HepG2 (cell line): ENCODE results near the gene SNX27. TPM values are rescaled to one million over a fixed set of nuclear protein-coding genes. Genes with fewer than 3 reads are reported as not detected.

ENCODE experiments used
- ATAC-seq: fragments of 200-7000 bp; cut with Tn5 transposase; 3 replicates; pipeline ENCODE4 v1.9.1; 2020; ENCODE audit warnings: mild to moderate bottlenecking, moderate library complexity
- BruUV-seq: library from RNA; stranded (reverse); fragments of 400-500 nt; replicated peaks from 2 replicates; lab custom pipeline; 2021; lab: Mats Ljungman, UMichigan
- CTCF ChIA-PET: fragments of 300-600 bp; formaldehyde crosslinking; extraction: SDS; loops from one replicate; lab custom pipeline; 2021; ENCODE audit warnings: low total read pairs, inconsistent platforms, low intra/inter-chr PET ratio; lab: Yijun Ruan, JAX
- POLR2A ChIA-PET: fragments of 350-600 bp; sonication (Branson Sonifier 250); formaldehyde crosslinking; loops from one replicate; lab custom pipeline; 2020; ENCODE audit warnings: antibody characterized with exemption, inconsistent platforms; lab: Yijun Ruan, JAX
- DNase-seq: peaks from one replicate; pipeline ENCODE4 v3.0.0-alpha.2; 2015; ENCODE audit warnings: low spot score
- FAIRE-seq: peaks from 3 replicates; lab custom pipeline; 2011; peaks lifted over from hg19 to GRCh38; lab: Jason Lieb, UNC
- H2AFZ ChIP-seq: one replicate; pipeline ENCODE4 v1.6.1; 2011; ENCODE audit warnings: low read length, inconsistent platforms
- H3K27ac ChIP-seq: fragments of 300-600 bp; 3 replicates; pipeline ENCODE4 v1.8.0; 2011; ENCODE audit warnings: mixed run types, mild to moderate bottlenecking, mixed read lengths, low read length, inconsistent platforms; ENCODE audit not compliant: insufficient read depth; ENCODE audit errors: extremely low read length
- H3K27me3 ChIP-seq, 2 experiments: fragments of 200-600 bp in 1 of 2; 2 replicates in 1 of 2; 3 replicates in 1 of 2; pipeline versions ENCODE4 v1.6.0 to v1.8.0; 2011; ENCODE audit warnings: low read length in 2 of 2, mild to moderate bottlenecking in 2 of 2, moderate library complexity in 2 of 2, inconsistent platforms in 1 of 2; ENCODE audit not compliant: insufficient read depth in 2 of 2, control insufficient read depth in 1 of 2
- H3K36me3 ChIP-seq, 2 experiments: fragments of 200-600 bp in 1 of 2; replicated peaks in 1 of 2; 2 replicates in 1 of 2; 3 replicates in 1 of 2; pipeline versions ENCODE4 v1.5.1 to v1.8.0; 2011; ENCODE audit warnings: low read length in 2 of 2, inconsistent platforms in 1 of 2; ENCODE audit not compliant: insufficient read depth in 2 of 2, control insufficient read depth in 1 of 2
- H3K4me1 ChIP-seq: 2 replicates; pipeline ENCODE4 v1.5.1; 2012; ENCODE audit warnings: low read length, inconsistent platforms; ENCODE audit not compliant: insufficient read depth
- H3K4me2 ChIP-seq: 2 replicates; pipeline ENCODE4 v1.6.0; 2011; ENCODE audit warnings: low read depth, low read length, inconsistent platforms
- H3K4me3 ChIP-seq, 3 experiments: fragments of 200-600 bp in 1 of 3; sonication (generic), shearing (Covaris generic) in 1 of 3; replicated peaks in 1 of 3; 2 replicates each; pipeline ENCODE4 v1.5.1; 2011 to 2016; ENCODE audit warnings: low read length in 3 of 3, inconsistent platforms in 2 of 3, low read depth in 2 of 3, mild to moderate bottlenecking in 2 of 3, control low read depth in 1 of 3, mixed read lengths in 1 of 3; ENCODE audit not compliant: insufficient read depth in 1 of 3
- H3K79me2 ChIP-seq: one replicate; pipeline ENCODE4 v1.6.1; 2011; ENCODE audit warnings: low read length, inconsistent platforms; ENCODE audit not compliant: insufficient read depth
- H3K9ac ChIP-seq: 2 replicates; pipeline ENCODE4 v1.6.0; 2011; ENCODE audit warnings: mild to moderate bottlenecking, low read depth, low read length, inconsistent platforms; ENCODE audit not compliant: insufficient read depth
- H3K9me3 ChIP-seq: 2 replicates; pipeline ENCODE4 v1.5.1; 2012; ENCODE audit warnings: mild to moderate bottlenecking, low read length
- H4K20me1 ChIP-seq: 2 replicates; pipeline ENCODE4 v1.6.0; 2011; ENCODE audit warnings: inconsistent platforms, mild to moderate bottlenecking, low read length, moderate library complexity; ENCODE audit not compliant: insufficient read depth
- AFF4 ChIP-seq: sonication (generic); formaldehyde crosslinking; IDR thresholded peaks from 2 replicates; pipeline ENCODE4 v1.4.0; 2020; ENCODE audit warnings: missing genetic modification reagents
- FOXM1 ChIP-seq: sonication (generic); formaldehyde crosslinking; IDR thresholded peaks from 2 replicates; pipeline ENCODE4 v1.5.0; 2020; ENCODE audit warnings: missing genetic modification reagents
- ZNF121 ChIP-seq: sonication (generic); formaldehyde crosslinking; IDR thresholded peaks from 2 replicates; pipeline ENCODE4 v1.5.0; 2020; ENCODE audit warnings: mild to moderate bottlenecking, missing genetic modification reagents
- ZNF296 ChIP-seq: sonication (generic); formaldehyde crosslinking; conservative IDR thresholded peaks from 2 replicates; pipeline ENCODE4 v1.5.0; 2020; ENCODE audit warnings: mild to moderate bottlenecking, missing genetic modification reagents
- ZNF678 ChIP-seq: sonication (generic); formaldehyde crosslinking; IDR thresholded peaks from 2 replicates; pipeline ENCODE4 v1.4.0; 2020; ENCODE audit warnings: mild to moderate bottlenecking, missing genetic modification reagents
- ZNF781 ChIP-seq: sonication (generic); formaldehyde crosslinking; IDR thresholded peaks from 2 replicates; pipeline ENCODE4 v1.5.1; 2020; ENCODE audit warnings: borderline replicate concordance, mild to moderate bottlenecking, missing genetic modification reagents; ENCODE audit errors: not compliant biosample characterization
- WGBS: methylation state at CpG from one replicate; pipeline ENCODE4 v1.1.6; 2017; ENCODE audit warnings: low lambda C conversion rate; 5-methylcytosine and 5-hydroxymethylcytosine counted together
- in situ Hi-C: cut with HindIII; loops from 2 replicates; pipeline ENCODE4 v1.10.0; 2017; ENCODE audit warnings: low pct_unique_long_range_greater_than_20kb; ENCODE audit not compliant: extremely low pct_ligation_motif_present
- intact Hi-C: fragments of 100-400 bp; cut with micrococcal nuclease; formaldehyde crosslinking; loops from one replicate; pipeline ENCODE4 v1.10.0; 2022; ENCODE audit not compliant: unreplicated experiment
- polyA plus RNA-seq, 8 experiments: library from polyadenylated mRNA; depleted of rRNA in 3 of 8; stranded (reverse) in 7 of 8; unstranded in 1 of 8; fragments of >200 nt; fragmentation: Illumina TruSeq in 4 of 8; extraction: Trizol in 4 of 8; gene quantifications; 2 replicates each; pipeline versions ENCODE4 v1.2.1 to v1.2.3, GENCODE V29; 2011 to 2016; ENCODE audit warnings: low read depth in 4 of 8, missing spikeins in 1 of 8, mixed read lengths in 1 of 8; ENCODE audit not compliant: insufficient read depth in 1 of 8
- total RNA-seq, 5 experiments: library from RNA; depleted of rRNA; stranded (reverse); fragments of >200 nt; fragmentation: Illumina TruSeq; extraction: Trizol; gene quantifications; 2 replicates each; pipeline ENCODE4 v1.2.3, GENCODE V29; 2016; ENCODE audit warnings: low read depth in 1 of 5
- TF ChIP-seq, protein P1 (sequence below): sonication (generic); formaldehyde crosslinking; IDR thresholded peaks from 2 replicates; pipeline ENCODE4 v1.4.0; 2020; ENCODE audit warnings: missing genetic modification reagents, borderline replicate concordance
- TF ChIP-seq, protein P2 (sequence below): sonication (generic); formaldehyde crosslinking; IDR thresholded peaks from 2 replicates; pipeline ENCODE4 v1.4.0; 2020; ENCODE audit warnings: missing genetic modification reagents, borderline replicate concordance

SNX27 gene
- total and polyA plus RNA-seq, 2 of the 13 experiments (the other 11 are each of a cell fraction or from before 2014, with no cell fraction given), result 14.4 to 17.8 TPM

GRCh38 chr1:151579436-151580225 is 32.2 kb upstream of the SNX27 start:
- 86% methylated on average over 8 of the region's 8 CpGs for WGBS
- Histone ChIP-seq H3K79me2 (no peaks in the 10 kb centered on the region), H3K4me2 (no peak overlapping the region), H3K27me3 (no peaks in the 10 kb centered on the region), H3K9me3 (no peaks in the 10 kb centered on the region), H3K9ac (no peak overlapping the region), H2AFZ (no peak overlapping the region), H3K4me1 (no peaks in the 10 kb centered on the region), H3K4me3 (no peak overlapping the region), H4K20me1 (no peaks in the 10 kb centered on the region), H3K36me3 (peaks cover 10 to 21% of the 10 kb centered on the region in 2 experiments), H3K27ac (no peak overlapping the region)
- no peak for DNase-seq
- no peak for ATAC-seq
- intact Hi-C loops (no loop called here), in situ Hi-C loops (no loop called here)
- BruUV-seq, result no TSS peak
- no peak for FAIRE-seq
- no peak for TF ChIP-seq AFF4
- no peak for TF ChIP-seq ZNF296 (CRISPR knock-in tag)
- TF ChIP-seq ZNF678, result no peak
- TF ChIP-seq FOXM1 (CRISPR knock-in tag), result no peak
- TF ChIP-seq, protein P1, sequence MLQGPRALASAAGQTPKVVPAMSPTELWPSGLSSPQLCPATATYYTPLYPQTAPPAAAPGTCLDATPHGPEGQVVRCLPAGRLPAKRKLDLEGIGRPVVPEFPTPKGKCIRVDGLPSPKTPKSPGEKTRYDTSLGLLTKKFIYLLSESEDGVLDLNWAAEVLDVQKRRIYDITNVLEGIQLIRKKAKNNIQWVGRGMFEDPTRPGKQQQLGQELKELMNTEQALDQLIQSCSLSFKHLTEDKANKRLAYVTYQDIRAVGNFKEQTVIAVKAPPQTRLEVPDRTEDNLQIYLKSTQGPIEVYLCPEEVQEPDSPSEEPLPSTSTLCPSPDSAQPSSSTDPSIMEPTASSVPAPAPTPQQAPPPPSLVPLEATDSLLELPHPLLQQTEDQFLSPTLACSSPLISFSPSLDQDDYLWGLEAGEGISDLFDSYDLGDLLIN (CRISPR knock-in tag), result no peak
- TF ChIP-seq, protein P2, sequence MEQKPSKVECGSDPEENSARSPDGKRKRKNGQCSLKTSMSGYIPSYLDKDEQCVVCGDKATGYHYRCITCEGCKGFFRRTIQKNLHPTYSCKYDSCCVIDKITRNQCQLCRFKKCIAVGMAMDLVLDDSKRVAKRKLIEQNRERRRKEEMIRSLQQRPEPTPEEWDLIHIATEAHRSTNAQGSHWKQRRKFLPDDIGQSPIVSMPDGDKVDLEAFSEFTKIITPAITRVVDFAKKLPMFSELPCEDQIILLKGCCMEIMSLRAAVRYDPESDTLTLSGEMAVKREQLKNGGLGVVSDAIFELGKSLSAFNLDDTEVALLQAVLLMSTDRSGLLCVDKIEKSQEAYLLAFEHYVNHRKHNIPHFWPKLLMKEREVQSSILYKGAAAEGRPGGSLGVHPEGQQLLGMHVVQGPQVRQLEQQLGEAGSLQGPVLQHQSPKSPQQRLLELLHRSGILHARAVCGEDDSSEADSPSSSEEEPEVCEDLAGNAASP, result no peak
- no peak for TF ChIP-seq ZNF781
- no peak for TF ChIP-seq ZNF121 (CRISPR knock-in tag)
- ChIA-PET POLR2A (no interaction called here), CTCF (no interaction called here)
